ENCODE results near the gene GRAMD1A. TPM values are rescaled to one million over a fixed set of nuclear protein-coding genes. Genes with fewer than 3 reads are reported as not detected.

Gene GRAMD1A
- total and polyA plus RNA-seq, 9 of the 15 experiments (the other 6 are each of a cell fraction or from before 2014, with no cell fraction given), result 1.4 to 63.8 (median 38.5) TPM

- no peak for TF ChIP-seq NKRF (IDR thresholded peaks at IDR 0.05; ENCODE audit: borderline replicate concordance)
- TF ChIP-seq, protein P1, sequence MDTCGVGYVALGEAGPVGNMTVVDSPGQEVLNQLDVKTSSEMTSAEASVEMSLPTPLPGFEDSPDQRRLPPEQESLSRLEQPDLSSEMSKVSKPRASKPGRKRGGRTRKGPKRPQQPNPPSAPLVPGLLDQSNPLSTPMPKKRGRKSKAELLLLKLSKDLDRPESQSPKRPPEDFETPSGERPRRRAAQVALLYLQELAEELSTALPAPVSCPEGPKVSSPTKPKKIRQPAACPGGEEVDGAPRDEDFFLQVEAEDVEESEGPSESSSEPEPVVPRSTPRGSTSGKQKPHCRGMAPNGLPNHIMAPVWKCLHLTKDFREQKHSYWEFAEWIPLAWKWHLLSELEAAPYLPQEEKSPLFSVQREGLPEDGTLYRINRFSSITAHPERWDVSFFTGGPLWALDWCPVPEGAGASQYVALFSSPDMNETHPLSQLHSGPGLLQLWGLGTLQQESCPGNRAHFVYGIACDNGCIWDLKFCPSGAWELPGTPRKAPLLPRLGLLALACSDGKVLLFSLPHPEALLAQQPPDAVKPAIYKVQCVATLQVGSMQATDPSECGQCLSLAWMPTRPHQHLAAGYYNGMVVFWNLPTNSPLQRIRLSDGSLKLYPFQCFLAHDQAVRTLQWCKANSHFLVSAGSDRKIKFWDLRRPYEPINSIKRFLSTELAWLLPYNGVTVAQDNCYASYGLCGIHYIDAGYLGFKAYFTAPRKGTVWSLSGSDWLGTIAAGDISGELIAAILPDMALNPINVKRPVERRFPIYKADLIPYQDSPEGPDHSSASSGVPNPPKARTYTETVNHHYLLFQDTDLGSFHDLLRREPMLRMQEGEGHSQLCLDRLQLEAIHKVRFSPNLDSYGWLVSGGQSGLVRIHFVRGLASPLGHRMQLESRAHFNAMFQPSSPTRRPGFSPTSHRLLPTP (IDR thresholded peaks at IDR 0.05; ENCODE audit: borderline replicate concordance, extremely low read depth, insufficient read length), result no peak
- peak; percentile 87 for TF ChIP-seq NCOR1 (IDR thresholded peaks at IDR 0.05)
- no peak for TF ChIP-seq MBD1 (CRISPR knock-in tag; IDR thresholded peaks at IDR 0.05)
- no peak for TF ChIP-seq SAP30 (IDR thresholded peaks at IDR 0.05; ENCODE audit: borderline replicate concordance, insufficient read depth, low read depth, low read length, poor library complexity, severe bottlenecking)
- no peak for TF ChIP-seq ZNF184 (CRISPR knock-in tag; IDR thresholded peaks at IDR 0.05)
- TF ChIP-seq ZNF589 (CRISPR knock-in tag; IDR thresholded peaks at IDR 0.05; ENCODE audit: low read depth), result 0 out of 2 replicates have a peak, but pooled peaks have one; percentile 40
- TF ChIP-seq, protein P2, sequence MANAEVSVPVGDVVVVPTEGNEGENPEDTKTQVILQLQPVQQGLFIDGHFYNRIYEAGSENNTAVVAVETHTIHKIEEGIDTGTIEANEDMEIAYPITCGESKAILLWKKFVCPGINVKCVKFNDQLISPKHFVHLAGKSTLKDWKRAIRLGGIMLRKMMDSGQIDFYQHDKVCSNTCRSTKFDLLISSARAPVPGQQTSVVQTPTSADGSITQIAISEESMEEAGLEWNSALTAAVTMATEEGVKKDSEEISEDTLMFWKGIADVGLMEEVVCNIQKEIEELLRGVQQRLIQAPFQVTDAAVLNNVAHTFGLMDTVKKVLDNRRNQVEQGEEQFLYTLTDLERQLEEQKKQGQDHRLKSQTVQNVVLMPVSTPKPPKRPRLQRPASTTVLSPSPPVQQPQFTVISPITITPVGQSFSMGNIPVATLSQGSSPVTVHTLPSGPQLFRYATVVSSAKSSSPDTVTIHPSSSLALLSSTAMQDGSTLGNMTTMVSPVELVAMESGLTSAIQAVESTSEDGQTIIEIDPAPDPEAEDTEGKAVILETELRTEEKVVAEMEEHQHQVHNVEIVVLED (CRISPR knock-in tag; IDR thresholded peaks at IDR 0.05), result no peak
- TF ChIP-seq KLF10 (CRISPR knock-in tag; IDR thresholded peaks at IDR 0.05), result no peak
- TF ChIP-seq RBM15 (IDR thresholded peaks at IDR 0.05; ENCODE audit: insufficient read depth, low read length), result no peak
- no peak for TF ChIP-seq ATF1 (CRISPR knock-in tag; IDR thresholded peaks at IDR 0.05)
- TF ChIP-seq ATF1 (tag; IDR thresholded peaks at IDR 0.05), result no peak
- no peak for TF ChIP-seq RFX5 (IDR thresholded peaks at IDR 0.05; ENCODE audit: low read depth, low read length)
- TF ChIP-seq ZNF778 (CRISPR knock-in tag; IDR thresholded peaks at IDR 0.05), result no peak
- TF ChIP-seq JUNB (CRISPR knock-in tag; conservative IDR thresholded peaks at IDR 0.05), result no peak
- no peak for TF ChIP-seq FOXA1 (IDR thresholded peaks at IDR 0.05; ENCODE audit: borderline replicate concordance)
- no peak; the same call in 1 of the 2 replicates for TF ChIP-seq ETS1 (conservative IDR thresholded peaks at IDR 0.05; ENCODE audit: control insufficient read depth, low read depth, low read length)
These were observed 38.1 kb upstream of the GRAMD1A start (continued) for GRCh38 chr19:34961775-34962686.
